Measurements from ENCODE around the gene DGKG.

The DGKG gene

DNA sequence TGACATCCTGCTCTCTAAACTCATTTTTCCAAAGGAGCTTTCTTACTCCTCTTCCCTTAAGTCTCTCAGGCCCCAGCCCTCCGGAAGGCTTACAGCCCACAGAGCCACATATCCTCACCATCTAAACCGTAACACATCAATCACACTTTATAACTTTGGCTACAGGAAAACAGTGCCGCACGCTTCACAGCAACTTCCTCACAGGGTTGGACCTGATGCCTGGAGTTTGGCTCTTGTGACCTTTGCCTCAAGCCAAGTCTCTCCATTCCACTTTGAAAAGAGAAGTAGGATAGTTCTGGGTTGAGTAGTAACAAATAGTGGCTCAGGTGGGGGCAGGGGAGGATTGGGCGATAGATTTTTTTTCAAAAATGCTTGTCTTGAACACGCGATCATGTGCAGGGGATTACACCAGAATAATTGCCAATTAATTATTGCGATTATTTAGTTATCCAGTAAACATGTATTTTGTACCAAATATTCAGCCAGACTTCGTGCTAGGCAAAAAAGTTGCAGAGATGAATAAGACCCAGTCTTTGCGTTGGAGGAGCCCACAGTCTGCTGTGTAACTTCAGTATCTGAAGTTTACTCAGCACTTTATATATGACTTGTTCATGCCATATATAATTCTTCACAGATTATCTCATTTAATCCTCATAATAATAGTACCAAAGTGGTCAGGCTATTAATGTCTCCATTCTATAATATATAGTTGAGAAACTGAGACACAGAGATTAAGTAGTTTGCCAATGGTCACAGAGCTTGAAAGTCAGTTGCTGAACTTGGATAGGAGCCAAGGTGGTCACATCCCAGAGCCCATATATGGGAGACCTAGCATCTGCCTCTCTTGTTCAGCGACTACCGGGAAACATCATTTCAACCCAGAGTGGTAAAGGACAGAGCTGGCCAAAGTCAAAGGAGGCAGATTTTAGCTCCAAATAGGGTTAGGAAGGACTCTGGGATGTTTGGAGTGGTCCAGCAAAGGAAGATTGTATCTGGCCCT is 250.8 kb downstream of the DGKG start:
- no peaks in the 10 kb centered on the region for H3K9me3 ChIP-seq
- H3K4me3 ChIP-seq (ENCODE audit: low read depth, low read length) = no peak overlapping the region
- H3K36me3 ChIP-seq = no peaks in the 10 kb centered on the region
- H3K27me3 ChIP-seq = no peaks in the 10 kb centered on the region
- DNase-seq = peak; percentile 28
- TF ChIP-seq, protein P1, sequence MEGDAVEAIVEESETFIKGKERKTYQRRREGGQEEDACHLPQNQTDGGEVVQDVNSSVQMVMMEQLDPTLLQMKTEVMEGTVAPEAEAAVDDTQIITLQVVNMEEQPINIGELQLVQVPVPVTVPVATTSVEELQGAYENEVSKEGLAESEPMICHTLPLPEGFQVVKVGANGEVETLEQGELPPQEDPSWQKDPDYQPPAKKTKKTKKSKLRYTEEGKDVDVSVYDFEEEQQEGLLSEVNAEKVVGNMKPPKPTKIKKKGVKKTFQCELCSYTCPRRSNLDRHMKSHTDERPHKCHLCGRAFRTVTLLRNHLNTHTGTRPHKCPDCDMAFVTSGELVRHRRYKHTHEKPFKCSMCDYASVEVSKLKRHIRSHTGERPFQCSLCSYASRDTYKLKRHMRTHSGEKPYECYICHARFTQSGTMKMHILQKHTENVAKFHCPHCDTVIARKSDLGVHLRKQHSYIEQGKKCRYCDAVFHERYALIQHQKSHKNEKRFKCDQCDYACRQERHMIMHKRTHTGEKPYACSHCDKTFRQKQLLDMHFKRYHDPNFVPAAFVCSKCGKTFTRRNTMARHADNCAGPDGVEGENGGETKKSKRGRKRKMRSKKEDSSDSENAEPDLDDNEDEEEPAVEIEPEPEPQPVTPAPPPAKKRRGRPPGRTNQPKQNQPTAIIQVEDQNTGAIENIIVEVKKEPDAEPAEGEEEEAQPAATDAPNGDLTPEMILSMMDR (IDR thresholded peaks at IDR 0.05; ENCODE audit: low read depth, low read length) = no peak
- peaks cover 7% of the 10 kb centered on the region; the same call in 1 of the 2 replicates for H3K4me1 ChIP-seq

DNA sequence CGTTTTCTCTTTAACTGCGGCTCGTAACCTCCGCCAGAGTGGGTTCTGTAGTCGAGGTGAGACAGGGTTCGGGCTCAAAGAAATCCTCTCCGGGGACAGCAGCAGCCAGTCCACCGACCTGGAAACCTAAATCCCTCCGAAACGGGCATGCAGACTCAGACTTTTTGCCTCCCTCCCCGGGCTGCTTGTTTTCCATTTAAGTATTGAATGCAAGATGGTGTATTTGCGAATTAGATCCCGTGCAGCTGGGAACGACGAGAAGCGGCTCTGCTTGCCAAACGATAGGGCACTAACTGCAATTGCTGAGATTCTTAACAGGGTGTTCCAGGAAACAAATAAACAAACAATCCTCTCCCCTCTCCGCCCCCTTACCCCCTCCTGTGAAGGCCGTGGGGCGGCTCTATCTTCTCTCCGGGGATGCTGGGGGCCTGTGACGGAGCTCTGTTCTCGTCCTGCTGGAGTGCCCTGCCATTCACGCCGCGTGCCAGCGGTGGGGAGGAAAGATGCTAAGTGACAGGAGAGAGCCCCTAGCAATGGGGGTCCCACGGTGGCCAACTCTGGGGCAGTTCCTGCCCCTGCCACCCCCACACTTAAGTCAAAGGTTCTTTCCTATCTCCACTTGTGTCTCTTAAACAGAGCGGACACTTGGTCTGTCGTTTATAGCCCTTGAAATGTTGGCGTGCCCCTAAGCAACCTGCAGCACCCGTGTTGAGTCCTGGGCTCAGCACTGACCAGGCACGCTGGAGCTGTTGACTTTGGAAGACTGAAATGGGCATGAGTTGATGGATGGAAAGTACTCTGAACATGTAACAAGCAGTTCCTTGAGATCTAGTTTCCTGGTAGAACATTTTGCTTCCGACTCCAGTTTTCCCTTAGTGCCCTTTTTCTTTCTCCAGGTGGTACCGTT is 251.9 kb downstream of the DGKG start:
- TF ChIP-seq, protein P1 (IDR thresholded peaks at IDR 0.05; ENCODE audit: low read depth, low read length) = no peak
- DNase-seq = peak; percentile 40
- Histone ChIP-seq H3K4me1 (peaks cover 7% of the 10 kb centered on the region; the same call in 1 of the 2 replicates), H3K27me3 (no peaks in the 10 kb centered on the region), H3K36me3 (no peaks in the 10 kb centered on the region; the same call in 1 of the 2 replicates), H3K9me3 (no peaks in the 10 kb centered on the region), H3K4me3 (ENCODE audit: low read depth, low read length) (peak overlapping the region; percentile 86)

DNA sequence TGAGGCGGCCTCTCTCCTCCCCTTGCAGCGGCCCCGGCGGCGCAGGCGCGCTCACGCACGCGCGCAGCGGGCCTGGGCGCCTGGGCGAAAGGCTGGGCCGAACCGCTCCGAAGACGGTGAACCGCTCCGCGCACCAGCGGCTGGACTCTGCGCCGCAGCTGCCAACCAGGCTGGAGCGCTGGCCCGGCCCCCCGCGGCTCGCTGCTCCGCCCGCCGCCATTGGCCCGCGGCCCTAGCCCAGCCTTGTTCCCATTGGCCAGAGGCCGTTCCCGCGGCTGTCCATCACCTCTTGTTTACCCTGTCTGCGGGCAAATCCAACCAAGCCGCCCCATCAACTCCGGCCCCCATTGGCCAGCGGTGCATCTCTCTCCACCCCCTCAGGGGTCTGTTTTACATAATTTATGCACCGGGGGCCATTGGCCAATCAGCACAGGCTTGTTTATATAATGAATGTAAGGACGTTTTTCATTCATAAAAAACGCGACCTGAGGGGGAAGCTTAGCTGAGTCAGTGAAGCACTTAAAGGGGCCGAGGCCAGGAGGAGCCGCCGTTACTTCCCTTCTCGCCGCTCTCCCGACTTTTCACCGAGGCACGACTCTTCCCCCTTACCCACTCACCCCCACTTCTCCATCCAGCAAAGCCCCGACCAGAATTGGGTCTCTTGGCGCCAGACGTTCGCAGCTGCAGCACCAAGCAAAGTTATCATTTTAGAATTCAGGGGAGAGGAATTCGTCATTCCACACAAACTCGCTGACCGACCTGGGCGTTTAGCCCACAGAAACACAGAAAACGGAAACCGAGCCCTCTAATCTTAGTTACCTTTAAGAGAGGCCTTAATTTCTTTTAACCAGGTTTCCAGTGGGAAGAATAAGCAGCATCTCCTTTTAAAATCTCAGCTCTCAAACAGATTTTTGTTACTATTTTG is 252.8 kb downstream of the DGKG start, which contains the start of gene ETV5:
TSS of gene ETV5 (minus strand) at position 149 of the 925 bp plus-strand sequence. CDS start 3,221 bp downstream, outside the sequence.
- peaks cover 7% of the 10 kb centered on the region for H3K4me1 ChIP-seq
- H3K36me3 ChIP-seq = no peaks in the 10 kb centered on the region; the same call in 1 of the 2 replicates
- TF ChIP-seq, protein P1 (IDR thresholded peaks at IDR 0.05; ENCODE audit: low read depth, low read length) = no peak
- H3K9me3 ChIP-seq = no peaks in the 10 kb centered on the region
- peak within 1 kb of the TSS; percentile 92 for H3K4me3 ChIP-seq (ENCODE audit: low read depth, low read length)
- DNase-seq = peak; percentile 99
- no peaks in the 10 kb centered on the region for H3K27me3 ChIP-seq

DNA sequence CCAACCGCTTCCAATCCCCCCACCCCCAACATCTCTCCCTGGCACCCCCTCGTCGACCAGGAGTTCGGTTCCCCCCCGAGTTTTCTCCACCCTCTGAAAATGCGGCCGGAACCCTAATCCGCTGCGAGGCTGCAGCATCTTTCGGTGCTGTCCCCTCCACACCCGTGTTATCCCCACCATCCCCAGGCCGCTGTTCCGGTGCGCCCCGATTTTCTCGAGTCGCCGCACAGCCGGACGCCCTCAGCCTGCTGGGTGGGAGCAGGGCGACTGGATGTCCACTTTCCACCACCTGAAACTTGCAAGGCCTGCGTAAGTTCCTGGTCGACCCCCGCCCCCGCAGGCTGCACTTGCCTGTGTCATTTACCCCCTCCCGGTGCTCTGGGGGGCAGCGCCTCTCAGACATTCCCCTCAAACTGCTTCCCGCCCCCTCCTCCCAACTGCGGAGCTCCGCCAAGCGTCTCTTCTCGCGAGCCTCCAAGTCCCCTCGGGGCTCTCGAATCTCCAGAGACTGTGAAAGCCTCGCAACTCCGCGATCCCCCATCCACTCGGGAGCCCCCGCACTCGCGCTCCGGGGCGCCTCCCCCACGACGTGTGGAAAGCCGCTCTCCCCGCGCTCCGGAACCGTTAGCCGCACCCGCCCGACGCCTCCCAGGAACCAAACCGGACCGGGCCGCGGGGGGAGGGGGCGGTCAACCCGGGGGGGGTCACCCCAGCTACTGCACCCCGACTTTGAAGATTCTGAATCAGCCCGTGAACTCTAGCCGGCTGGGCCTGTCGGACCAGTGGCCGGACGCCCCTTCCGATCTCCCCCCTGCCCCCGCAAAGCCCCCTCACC is 253.7 kb downstream of the DGKG start:
- H3K27me3 ChIP-seq = no peaks in the 10 kb centered on the region
- peaks cover 13% of the 10 kb centered on the region for H3K4me1 ChIP-seq
- H3K36me3 ChIP-seq = peaks cover 4% of the 10 kb centered on the region; the same call in 1 of the 2 replicates
- no peaks in the 10 kb centered on the region for H3K9me3 ChIP-seq
- DNase-seq = peak; percentile 92
- TF ChIP-seq, protein P1 (IDR thresholded peaks at IDR 0.05; ENCODE audit: low read depth, low read length) = no peak
- H3K4me3 ChIP-seq (ENCODE audit: low read depth, low read length) = peak overlapping the region; percentile 92

All from BE2C (cell line).